ENCODE measurements around the gene NIN. TPM values are rescaled to one million over a fixed set of nuclear protein-coding genes. Genes with fewer than 3 reads are reported as not detected.

Gene NIN
- polyA plus RNA-seq, 4 donors = 30.2 to 35.7 (median 32.2) TPM

DNA sequence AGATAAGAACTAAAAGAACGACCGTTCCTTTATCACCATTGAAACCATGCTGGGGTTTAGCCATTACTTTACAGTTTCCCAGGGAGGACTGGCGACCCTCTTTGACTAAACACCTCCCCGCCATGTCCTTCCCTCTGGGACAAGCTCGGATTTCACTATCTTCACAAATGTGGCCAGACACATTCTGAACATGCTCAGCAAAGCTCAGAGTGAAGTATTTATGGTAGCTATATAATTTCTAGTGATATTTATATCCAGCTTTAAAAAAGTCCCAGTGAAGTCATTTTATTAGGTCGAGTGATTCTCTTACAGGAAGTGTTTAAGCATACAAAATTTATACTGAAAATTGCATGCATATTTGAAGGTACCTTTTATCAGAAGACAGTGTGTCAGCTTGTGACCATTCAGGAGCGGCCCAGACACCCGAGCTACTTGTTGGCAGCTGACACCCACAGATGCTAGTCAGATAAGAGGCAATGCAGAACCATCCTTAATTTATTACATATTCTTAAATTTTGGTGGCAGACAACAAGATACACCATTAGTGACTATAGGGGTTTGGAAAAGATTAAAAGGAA, 36.8 kb downstream of the NIN start:
- no peak for DNase-seq (ENCODE audit: low read depth in 4 of 4, low spot score in 3 of 4)

DNA sequence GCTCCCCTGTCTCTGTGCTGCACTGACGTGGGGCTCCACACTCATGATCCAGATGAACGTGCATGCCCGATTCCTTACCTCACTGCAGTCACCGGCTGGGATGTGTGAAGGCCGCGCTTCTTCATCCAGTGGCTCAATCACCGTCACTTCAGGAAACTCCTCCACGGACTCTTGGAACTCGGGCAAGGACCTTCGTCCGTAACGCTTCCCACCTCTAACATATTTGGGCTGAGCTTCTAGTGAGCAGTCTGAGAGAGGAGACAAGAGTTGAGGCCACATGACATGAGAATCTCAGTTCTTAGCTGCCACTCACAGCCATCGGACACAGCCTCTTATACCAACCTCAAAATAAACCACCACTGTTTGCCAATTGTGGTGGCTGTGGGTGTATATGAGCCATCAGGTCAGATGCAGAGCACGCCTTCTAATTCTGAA, 38.3 kb downstream of the NIN start:
- DNase-seq (ENCODE audit: low read depth in 4 of 4, low spot score in 3 of 4) = no peak

DNA sequence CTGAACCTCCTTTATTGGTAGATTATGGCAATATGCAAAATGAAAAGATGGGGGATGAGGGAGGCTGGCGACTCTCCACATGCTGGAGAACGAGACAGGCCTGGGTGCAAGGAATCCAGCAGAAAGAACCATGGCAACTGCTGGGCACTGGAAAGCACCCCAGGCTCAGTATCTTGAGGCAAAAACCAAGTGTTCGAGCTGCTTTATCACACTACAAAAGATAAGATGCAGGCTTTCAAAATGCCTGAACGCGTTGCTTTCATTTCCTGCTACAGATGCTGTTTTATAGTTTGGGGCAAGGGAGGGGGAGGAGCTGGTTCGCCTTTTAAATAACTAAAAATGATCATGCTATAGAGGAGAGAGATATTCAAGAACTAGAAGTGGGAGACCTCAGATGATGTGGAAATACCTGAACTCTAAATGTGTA, 38.9 kb downstream of the NIN start:
- no peak for DNase-seq (ENCODE audit: low read depth in 4 of 4, low spot score in 3 of 4)

DNA sequence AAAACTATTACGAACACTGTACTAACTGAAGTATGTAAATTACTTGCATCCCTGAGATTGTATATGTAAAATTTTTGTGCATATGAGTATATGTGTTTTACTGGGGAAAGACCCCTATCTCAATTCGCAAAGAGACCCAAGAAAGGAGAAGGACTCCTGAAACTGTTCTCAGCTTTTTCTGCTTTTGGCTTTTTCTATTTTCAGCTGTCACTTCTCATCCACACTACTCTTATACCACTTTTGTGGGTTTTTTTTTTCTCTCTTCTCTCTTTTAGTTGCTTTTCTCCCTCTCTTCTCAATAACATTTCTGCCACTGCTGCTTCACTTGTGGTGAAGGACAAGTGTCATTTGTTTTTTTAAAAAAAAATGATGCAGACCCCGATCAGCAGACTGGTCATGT, 39.8 kb downstream of the NIN start:
- DNase-seq (ENCODE audit: low read depth in 4 of 4, low spot score in 3 of 4) = no peak

DNA sequence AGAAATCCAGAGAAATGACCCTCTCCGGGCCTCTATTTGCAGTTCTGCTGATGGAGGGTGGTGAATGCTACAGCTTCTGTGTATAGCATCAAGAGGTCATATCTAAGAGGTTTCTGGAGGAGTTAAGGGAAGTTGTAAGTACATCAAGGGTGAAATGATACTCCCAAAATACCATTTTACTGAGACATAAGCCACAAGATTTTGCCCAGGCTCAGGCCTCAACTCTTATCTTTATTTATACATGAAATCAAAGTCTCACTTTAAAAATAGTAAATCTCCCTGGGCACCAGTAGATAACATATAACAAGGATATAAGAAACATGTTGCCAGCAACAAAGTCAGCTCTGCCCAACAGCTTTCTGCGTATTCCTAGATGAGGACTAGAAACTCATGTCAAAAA, 40.4 kb downstream of the NIN start:
- DNase-seq (ENCODE audit: low read depth in 4 of 4, low spot score in 3 of 4) = no peak

DNA sequence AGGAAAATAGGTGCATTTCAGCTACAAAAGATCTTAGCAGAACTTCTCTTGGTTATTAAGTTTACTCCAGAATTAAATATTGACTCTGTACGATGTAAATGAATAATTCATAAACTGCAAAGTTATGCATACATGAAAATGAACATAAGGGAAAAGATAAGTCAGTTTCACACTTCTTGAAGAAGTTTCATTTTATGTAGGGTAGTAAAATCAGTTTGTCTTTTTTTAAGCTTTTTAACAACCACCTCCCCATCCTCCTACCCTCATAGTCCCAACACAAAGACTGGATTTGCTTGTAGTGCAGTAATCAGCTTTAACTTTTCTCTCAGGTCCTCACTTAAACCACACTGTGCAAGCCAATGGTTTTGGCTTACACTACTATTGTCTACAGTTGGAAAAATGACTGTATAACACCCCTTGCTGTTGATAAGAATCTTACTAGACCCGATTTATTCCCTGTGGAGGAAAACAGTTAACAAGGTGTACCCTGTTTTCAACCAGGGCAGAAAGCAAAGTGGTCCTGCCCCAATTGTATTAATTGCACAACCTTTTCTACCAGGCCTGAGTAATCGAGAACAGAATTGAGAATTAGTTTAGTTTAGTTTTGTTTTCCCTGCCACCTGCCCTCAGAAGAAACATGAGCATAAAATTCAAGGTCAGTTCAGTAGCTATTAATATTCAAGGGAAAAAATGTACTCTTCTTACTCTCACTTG, 44.1 kb downstream of the NIN start:
- no peak for DNase-seq (ENCODE audit: low read depth in 4 of 4, low spot score in 3 of 4)

DNA sequence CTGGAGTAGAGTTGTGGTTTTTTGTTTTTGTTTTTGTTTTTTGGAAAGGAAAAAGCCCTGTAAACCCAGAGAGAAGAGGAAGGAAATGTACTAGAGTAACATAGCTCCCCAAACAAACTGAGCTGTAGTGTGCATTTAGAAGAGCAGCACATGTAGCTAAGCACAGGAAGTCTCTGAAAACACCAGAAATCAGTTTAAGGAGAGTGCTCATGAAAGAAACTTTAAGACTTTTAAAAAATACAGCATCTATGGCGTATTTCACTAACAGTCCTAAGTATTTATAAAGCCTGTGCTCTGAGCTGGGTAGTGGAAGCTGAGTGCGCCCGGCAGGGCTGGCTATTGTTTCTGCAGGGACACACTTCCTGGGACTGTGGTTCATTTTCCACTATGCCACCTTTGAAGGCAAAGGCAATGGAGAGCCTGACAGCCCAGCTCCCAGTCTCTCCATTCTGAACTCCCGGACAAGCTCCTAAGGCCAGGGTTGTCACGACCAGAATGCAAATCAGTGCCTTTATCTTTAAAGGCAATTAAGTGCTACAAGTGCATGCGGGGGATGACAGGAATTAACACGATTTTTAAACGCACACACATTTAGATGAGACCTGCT, 45.4 kb downstream of the NIN start:
- no peak for DNase-seq (ENCODE audit: low read depth in 4 of 4, low spot score in 3 of 4)

DNA sequence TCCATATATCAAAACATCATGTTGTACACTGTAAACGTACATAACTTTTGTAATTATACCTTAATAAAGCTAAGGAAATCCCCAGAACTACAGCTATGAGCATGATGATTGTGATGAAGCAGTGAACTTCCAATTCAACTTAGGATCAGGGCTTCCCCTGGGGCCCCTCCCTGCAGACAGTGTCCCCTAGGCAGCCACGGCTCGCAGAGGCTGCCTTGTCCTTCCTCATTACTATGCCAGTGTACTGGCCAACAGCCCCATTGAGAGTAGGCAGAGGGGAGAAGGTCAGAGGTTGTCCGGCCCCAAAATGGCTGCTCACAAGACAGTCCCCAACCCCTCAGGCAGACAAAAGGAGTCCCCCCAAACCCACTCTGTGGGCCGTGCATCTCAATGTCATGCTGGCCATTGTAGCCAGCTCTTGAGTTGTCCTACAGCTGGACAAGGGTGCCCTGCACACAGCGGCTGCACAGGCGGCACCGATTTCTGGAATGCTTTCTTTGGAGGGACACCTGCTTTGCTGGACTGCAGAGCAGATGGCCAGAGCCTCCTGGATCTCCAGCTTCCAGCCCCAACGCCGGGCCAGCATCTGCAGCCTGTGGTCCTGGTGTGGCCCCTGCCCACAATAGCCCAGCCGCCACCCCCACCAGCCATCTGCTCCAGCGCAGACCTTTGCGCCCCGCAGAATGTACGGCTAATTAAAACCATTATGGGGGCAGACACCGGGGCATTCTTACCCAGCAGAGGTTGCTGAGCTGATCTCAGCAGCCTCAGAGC, 46.1 kb downstream of the NIN start:
- no peak for DNase-seq (ENCODE audit: low read depth in 4 of 4, low spot score in 3 of 4)

DNA sequence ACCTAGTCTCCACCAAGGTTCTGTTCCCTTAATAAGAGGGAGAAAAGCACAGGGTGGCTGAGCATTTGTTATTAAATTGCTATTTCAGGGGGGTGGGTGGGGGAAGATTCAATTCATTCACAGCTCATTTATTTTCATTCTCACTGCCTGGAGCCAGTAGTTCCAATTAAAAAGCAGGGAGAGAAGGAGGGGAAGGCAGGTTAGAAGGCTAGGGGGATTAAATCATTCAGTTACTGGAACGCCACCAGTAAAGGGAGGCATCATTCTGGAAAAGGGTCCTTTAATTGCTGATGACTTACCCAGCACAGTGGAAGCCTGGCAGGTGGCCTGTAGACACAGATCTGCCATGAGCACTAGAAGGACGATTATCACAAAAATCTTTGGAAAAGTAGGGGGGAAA, 47.4 kb downstream of the NIN start:
- DNase-seq (ENCODE audit: low read depth in 4 of 4, low spot score in 3 of 4) = no peak

DNA sequence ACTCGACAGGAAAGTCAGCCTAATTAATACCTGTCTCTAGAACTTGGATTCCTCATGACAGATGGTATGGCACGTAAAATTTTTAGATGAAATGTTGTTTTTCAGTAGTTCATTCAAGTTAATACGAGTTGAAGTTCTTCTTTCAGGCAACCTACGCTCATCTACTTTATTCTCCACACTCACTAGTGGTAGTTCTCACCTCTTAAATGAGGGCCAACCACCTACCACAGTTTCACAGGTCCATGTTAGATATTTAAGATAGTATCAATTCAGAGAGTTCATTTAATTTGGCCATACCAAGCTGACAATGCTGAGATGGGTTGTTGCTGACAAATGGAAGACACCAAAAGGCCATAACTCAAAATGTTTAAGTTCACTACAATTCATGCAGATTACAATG, 50.6 kb downstream of the NIN start:
- no peak for DNase-seq (ENCODE audit: low read depth in 4 of 4, low spot score in 3 of 4)

DNA sequence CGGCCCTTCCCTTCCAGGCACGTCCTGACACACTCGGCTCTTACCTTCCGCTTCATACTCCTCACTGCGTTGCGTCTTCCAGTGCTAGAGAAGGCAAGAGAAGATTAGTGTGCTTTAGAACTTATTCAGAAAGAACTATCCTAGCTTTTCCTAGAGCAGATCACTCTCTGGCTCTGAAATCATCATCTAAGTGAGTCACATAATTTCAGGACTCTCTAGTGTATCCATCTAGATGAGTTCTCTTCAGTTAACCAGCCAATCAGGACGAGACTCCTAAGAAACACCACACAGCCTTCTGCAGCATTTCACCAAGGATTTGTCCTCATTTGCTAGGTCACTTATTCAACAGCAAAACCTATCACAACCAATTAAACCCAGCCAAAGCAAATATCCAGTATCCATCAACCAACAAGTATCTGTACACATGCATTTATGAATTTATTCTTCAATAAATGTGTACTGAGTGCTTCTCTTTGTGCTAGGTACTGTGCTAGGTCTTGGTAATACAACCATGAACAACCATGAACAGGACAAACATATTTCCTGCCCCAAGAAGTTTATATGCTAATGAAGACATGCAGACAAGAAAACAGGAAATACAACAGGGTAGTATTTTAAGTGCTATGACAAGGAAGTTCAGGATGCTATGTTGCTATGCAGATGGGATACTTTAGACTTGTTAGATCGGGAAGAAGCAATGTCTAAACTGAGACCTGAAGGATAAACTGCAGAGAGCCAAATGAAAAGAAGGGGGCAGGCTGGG, 52.1 kb downstream of the NIN start:
- DNase-seq (ENCODE audit: low read depth in 4 of 4, low spot score in 3 of 4) = no peak

DNA sequence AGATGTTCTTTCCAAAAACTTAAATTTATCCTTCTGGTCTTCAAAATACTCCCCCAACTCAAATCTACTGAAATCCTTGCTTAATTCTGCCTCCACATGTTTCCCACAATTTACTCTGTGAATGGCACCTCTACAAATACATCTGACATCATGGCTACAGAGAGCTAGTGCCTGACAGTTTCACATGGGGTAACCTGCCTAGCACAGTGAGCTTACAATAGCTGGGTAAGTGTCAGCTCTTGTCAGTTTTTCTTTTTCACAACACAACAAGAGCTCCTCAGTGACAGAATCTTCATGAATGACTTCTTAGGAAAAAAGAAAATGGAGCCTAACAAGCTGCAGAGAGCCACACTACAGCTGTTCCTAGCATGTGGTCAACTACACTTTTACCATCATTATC, 54.4 kb downstream of the NIN start:
- DNase-seq (ENCODE audit: low read depth in 4 of 4, low spot score in 3 of 4) = no peak

DNA sequence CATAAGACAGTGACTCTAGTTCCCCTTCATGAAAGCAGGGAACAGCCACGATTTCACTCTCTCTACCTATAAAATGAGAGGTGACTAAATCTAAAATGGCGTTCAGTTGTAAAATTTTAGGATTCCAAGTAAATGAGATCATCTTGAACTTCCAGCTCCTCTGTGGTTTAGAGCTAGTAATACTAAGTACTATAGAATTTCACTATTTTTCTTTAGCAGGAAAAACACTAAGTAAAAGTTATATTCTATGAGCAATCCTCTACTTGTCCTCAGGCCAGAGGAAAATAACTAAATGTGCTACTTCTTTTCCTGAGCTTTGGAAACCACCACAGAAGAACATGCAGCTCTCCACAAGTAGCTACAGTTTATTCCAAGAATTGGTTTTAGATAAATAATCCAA, 55.6 kb downstream of the NIN start:
- DNase-seq (ENCODE audit: low read depth in 4 of 4, low spot score in 3 of 4) = no peak

DNA sequence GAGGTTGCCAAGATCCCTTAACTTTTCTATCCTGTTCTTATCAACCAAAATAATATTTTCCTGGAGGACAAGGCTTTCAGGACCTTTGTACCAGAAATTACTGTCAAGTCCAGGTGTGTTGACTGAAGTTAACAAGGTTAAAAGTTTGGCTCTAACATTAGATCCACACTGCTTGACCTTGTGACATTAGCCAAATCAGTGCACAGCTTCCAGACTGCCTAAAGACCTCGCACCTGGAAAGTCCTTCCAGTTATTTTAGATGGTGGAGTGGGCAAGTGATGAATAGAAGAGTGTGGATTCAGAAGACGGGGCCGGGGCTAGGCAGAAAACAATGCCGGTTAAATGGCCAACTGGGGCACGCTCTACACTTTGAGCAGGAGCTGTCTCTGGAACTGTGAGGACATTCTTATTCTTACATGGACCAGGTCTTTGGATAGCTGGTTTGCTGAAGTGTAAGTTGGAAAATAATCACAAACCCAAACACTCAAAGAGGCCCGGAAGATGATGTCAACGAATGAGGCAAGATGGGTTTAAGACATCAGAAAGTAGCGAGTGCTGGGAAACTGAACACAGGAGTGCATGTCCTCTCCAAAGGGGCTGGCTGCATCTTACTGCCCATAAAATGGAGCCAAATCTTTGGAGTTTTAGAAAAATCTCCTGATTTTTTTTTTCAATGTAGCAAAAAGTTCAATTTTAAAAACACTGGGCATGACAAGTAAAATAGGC, 56.3 kb downstream of the NIN start:
- DNase-seq (ENCODE audit: low read depth in 4 of 4, low spot score in 3 of 4) = no peak

DNA sequence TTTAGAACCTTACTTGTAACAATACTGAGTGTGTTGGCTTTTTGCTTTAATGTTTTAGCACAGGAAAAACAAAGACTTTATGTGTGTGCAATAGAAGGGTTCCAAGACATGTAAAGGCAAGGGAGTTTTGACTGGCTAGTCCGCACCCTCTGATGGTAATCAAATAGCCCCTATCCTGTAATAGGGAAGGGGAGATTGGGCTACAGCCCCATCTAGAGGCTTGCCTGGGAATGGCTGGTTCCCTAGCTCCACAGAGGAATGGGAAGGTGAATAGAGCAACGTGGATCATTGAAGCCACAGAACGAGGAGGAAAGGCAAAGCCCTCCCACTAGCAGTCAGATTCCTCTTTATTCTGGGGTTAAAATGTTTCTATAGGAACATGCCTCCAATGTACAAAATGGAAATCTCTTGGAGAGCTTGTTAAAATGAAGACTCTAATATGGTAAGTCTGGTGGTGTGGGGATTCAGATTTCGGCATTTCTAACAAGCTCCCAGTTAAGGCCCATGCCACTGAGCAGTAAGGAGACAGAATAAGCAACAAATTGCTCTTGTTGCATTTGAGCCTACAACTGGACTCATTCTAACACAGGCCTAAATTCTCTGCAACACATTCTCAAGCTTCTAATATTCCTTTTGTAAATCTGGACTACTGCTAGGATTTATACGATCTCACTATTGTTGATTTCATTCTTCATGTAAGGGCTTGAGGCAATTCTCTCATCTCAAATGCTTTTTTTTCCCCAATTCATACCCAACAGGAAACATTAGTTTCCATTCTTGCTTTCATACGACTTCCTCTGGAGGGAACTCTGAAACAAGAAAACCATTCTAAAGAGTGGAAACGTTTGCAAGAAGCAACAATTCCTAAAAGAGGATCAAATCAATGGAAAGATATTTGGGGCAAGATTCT, 57.1 kb downstream of the NIN start:
- DNase-seq (ENCODE audit: low read depth in 4 of 4, low spot score in 3 of 4) = no peak

DNA sequence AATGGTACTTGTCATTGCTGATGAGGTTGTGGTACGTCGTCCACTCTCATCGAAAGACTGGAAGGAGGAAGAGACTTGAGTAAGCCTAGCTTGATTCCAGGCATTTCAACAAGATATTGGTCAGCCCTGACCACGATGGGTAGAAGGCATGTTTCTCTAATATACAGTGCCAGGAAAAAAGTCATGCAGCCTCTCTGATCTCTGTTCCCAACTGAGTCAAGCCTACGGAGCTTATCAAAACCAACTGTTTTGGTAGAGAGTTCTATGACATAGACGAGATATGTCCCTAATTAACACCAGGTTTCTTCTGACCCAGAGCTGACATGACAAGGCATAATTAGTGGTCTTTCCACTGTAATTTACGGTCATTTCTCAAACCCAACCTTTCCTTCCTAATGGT, 58.5 kb downstream of the NIN start:
- DNase-seq (ENCODE audit: low read depth in 4 of 4, low spot score in 3 of 4) = no peak

DNA sequence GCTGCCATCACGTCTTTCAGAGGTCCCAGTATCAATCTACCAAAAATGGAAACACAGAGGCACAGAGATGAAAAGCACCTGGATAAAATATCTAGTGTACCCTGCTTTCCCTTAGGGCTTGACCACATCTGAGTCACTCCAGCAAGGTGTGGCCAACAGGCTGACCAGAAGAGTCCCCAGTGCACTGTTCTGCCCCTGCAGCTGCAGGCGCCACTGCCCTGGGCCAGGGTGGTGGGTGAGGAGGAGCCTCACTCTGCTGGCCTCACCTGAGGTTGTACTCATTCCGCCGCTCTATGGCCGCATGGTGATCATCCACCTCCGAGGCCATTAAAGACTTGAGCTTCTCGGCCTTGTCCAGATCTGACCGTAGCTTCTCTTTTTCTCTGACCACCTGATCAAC, 60.4 kb downstream of the NIN start:
- DNase-seq (ENCODE audit: low read depth in 4 of 4, low spot score in 3 of 4) = no peak

DNA sequence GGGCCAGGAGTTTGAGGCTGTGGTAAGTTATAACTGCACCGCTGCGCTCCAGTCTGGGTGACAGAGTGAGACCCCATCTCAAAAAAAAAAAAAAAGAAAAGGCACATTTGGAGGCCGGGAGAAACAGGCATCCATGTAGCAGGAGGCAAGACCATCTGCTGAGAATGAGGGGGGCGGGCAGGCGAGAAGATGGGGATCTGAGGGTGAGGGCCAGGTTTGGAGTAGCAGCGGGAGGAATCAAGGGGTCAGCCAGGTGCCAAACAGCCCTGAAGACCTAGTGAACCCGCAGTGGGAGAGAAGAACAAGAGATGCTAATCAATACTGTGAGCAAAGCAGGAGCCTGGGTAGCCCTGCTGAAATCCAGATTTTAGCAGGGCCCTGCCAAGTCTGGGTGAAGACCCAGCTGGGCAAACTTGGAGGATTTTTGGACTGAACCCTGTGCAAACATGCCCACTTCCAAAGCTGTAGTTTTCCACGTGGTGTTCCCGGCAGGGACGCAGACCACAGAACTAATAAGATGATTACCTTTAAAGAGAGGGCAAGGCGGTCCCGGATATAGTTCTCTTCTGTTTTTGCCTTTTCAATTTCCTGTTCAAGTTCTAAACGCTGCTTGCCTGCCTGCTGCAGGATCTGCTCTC, 61.0 kb downstream of the NIN start:
- no peak for DNase-seq (ENCODE audit: low read depth in 4 of 4, low spot score in 3 of 4)

DNA sequence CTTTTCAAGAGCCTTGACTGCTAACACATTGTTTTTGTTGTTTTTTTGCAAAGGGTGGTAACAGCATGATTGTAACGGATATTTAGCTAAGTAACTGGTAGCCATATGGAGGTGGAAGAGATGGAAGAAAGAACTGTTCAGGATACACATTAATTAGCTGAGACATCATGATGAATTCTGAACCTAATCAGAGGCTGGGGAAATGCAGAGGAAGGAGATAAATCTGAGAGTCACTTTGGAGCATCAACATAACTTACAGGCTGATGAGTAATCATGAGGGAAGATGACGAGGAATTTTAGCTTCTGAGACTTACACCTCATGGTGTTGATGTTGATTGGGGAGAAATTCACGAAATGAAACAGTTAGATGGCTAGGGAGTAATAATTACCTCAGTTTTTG, 62.3 kb downstream of the NIN start:
- DNase-seq (ENCODE audit: low read depth in 4 of 4, low spot score in 3 of 4) = no peak

All from right renal pelvis (tissue), 4 donors.